SK-N-SH treated with all-trans-retinoic acid at 6 μM for 48 hours (cell line): ENCODE data around the gene FAM181A.

ENCODE experiments used
- GLIS3 ChIP-seq: fragments of 250-450 bp; sonication (Bioruptor Pico); IDR thresholded peaks from 2 replicates; pipeline ENCODE4 v1.5.0; 2020; ENCODE audit warnings: mild to moderate bottlenecking, moderate library complexity
- PATZ1 ChIP-seq: fragments of 250-450 bp; sonication (Bioruptor Pico); IDR thresholded peaks from 2 replicates; pipeline ENCODE4 v1.8.0; 2020; ENCODE audit warnings: mild to moderate bottlenecking, moderate library complexity, borderline replicate concordance
- SNAI2 ChIP-seq: fragments of 250-450 bp; sonication (Bioruptor Pico); IDR thresholded peaks from 2 replicates; pipeline ENCODE4 v1.5.0; 2020; ENCODE audit warnings: mild to moderate bottlenecking, moderate library complexity
- ZFP3 ChIP-seq: fragments of 250-450 bp; sonication (Bioruptor Pico); IDR thresholded peaks from 2 replicates; pipeline ENCODE4 v1.5.0; 2020; ENCODE audit warnings: mild to moderate bottlenecking, moderate library complexity

- TF ChIP-seq GLIS3 (CRISPR knock-in tag) (no peak), PATZ1 (CRISPR knock-in tag) (no peak), SNAI2 (CRISPR knock-in tag) (no peak), ZFP3 (CRISPR knock-in tag) (no peak)
These were observed 37.2 kb upstream of the FAM181A start for GRCh38 chr14:93889739-93890483.
